ENCODE data around the gene ZP4. TPM values are rescaled to one million over a fixed set of nuclear protein-coding genes. Genes with fewer than 3 reads are reported as not detected.
A peak's percentile ranks its signal among the peaks of the same experiment; 100 is the strongest.

ZP4 gene
- total RNA-seq, 4 donors from 2014 or later = not detected

DNA sequence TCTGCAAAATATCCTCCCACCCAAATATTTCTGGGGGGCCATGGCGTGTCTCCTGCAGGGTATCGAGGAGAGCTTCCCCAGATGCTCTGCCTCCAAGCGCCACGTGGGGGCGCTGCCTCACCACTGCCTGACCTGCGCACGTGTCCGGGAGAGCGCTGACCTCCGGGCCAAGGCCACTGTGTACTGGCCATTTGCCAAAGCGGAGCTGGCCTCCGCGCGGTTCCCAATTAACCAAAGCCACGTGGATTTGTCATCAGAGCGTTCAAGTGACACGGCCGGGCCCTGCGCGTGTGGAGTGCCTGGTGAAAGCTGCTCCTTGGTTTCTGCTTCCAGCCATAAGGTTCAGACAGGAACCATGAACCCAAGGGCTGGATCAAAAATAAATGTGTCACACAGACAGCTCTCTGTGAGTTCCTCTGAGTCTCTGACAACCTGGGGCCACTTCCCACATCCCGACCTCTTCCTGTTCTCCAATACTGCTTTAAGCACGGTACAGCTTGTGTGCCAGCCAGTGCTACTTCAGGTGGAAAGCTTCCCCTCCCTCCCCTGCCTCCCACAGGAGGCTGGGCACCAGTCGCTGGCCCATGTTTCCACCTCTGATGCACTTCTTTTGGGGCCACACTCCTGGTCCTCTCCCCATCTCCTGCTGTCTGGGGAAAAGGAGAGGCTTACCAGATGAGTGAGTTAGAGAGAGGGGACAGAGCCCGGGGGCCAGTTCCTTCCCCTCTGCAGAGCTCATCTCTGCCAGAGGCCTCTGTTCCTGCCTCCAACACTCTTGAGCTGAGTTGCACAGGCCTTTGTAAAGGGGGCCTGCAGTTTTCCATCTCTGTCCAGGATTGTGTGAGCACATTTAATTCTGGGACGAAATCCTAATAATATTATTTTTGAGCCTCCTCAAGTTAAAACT lies 26.1 kb downstream of the ZP4 start:
- DNase-seq (ENCODE audit: low spot score in 2 of 2) = peak; percentile 35 to 88
- intact Hi-C loops (cut with DNase I; ENCODE audit: low total_unique reads) = no loop called here
- WGBS, 2 donors = 27 to 39% methylated on average over 25 of the region's 25 CpGs
- H3K4me3 ChIP-seq (ENCODE audit: low read depth, poor library complexity, severe bottlenecking) = no peak overlapping the region
- TF ChIP-seq, protein P1, sequence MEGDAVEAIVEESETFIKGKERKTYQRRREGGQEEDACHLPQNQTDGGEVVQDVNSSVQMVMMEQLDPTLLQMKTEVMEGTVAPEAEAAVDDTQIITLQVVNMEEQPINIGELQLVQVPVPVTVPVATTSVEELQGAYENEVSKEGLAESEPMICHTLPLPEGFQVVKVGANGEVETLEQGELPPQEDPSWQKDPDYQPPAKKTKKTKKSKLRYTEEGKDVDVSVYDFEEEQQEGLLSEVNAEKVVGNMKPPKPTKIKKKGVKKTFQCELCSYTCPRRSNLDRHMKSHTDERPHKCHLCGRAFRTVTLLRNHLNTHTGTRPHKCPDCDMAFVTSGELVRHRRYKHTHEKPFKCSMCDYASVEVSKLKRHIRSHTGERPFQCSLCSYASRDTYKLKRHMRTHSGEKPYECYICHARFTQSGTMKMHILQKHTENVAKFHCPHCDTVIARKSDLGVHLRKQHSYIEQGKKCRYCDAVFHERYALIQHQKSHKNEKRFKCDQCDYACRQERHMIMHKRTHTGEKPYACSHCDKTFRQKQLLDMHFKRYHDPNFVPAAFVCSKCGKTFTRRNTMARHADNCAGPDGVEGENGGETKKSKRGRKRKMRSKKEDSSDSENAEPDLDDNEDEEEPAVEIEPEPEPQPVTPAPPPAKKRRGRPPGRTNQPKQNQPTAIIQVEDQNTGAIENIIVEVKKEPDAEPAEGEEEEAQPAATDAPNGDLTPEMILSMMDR (IDR thresholded peaks at IDR 0.05) = peak in 1 of 3 donors; percentile 42
- TF ChIP-seq POLR2A (IDR thresholded peaks at IDR 0.05) = no peak

DNA sequence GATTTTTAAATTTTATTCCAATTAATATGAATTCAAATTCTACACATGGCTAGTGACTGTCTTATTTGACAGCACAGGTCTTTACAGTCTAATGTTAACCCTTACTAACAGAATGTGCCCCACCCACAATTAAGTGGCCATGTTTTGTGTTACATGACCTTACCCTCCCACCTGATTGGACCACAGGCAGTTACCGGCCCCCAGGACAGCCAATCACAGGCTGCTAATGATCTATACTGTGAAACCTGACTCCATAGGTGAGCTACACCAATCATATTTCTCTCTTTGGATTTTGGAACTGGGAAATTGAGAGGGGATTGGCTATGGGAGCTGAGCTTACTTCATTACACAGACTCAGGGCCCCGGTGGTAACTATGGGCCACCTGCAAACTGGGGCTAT lies 27.5 kb downstream of the ZP4 start:
- 91 to 95% methylated on average over 2 of the region's 2 CpGs for WGBS, 2 donors
- intact Hi-C loops (cut with DNase I; ENCODE audit: low total_unique reads) = no loop called here
- no peak for DNase-seq (ENCODE audit: low spot score in 2 of 2)
- H3K4me3 ChIP-seq (ENCODE audit: low read depth, poor library complexity, severe bottlenecking) = no peak overlapping the region
- TF ChIP-seq, protein P1 (IDR thresholded peaks at IDR 0.05) = no peak
- no peak for TF ChIP-seq POLR2A (IDR thresholded peaks at IDR 0.05)

DNA sequence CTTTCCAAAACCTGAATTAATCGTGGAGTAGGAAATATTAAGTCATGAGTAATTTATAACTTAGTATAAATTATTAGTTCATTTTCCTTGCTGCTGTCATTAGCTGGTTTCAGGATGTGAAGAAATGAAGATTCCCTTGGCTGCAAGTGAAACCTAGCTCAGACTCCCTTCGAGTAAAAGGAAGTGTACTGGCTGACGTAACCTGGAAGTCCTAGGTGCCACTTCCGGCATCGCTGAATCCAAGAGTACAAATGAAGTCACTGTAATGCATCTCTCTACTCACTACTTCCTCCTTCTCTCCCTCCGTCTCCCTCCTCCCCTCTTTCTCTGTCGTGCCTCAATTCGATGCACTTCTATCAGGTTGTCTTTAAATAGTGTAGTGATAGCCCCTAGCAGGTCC lies 28.8 kb downstream of the ZP4 start:
- intact Hi-C loops (cut with DNase I; ENCODE audit: low total_unique reads) = no loop called here
- no peak overlapping the region for H3K4me3 ChIP-seq (ENCODE audit: low read depth, poor library complexity, severe bottlenecking)
- no peak for DNase-seq (ENCODE audit: low spot score in 2 of 2)
- WGBS, 2 donors = 68 to 80% methylated on average over 8 of the region's 8 CpGs
- no peak for TF ChIP-seq POLR2A (IDR thresholded peaks at IDR 0.05)
- TF ChIP-seq, protein P1 (IDR thresholded peaks at IDR 0.05) = no peak

DNA sequence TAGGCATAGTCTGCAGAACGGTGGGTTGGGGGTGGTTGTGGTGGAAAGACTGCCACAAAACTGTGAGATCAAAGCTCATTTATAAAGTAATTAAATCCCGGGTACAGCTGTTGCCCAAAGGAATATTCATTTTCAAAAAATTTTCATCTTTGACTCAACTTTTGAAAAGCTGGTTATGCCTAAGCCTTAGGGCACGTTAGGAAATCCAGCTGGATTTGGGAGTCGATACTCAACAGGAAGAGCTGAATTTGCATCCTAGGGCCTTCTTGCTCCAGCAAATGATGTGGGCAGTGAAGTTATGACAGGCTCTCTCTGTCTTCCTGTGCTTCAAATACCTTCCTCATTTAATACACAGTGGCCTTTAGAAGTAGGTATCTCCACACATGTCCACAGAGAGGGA lies 31.7 kb downstream of the ZP4 start:
- H3K4me3 ChIP-seq (ENCODE audit: low read depth, poor library complexity, severe bottlenecking) = no peak overlapping the region
- 31 to 42% methylated on average over 4 of the region's 4 CpGs for WGBS, 2 donors
- TF ChIP-seq, protein P1 (IDR thresholded peaks at IDR 0.05) = no peak
- no peak for TF ChIP-seq POLR2A (IDR thresholded peaks at IDR 0.05)
- no peak for DNase-seq (ENCODE audit: low spot score in 2 of 2)
- intact Hi-C loops (cut with DNase I; ENCODE audit: low total_unique reads) = no loop called here

DNA sequence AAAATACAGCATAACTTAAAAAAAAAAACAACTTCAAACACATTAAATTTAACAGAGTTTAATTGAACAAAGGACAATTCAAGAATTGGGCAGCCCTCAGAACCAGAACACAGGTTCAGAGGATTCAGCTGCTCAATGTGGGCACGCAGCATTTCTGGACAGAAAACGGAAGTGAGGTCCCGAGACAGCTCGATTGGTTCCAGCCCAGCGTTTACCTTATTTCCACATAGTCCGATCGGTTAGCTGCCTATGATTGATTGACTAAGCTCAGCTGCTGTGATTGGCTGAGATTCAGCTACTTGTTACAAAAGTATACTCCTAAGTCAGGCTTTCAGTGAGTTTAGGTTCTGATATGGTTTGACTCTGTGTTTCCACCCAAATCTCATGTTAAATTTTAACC lies 33.3 kb downstream of the ZP4 start:
- no peak for TF ChIP-seq POLR2A (IDR thresholded peaks at IDR 0.05)
- TF ChIP-seq, protein P1 (IDR thresholded peaks at IDR 0.05) = no peak
- H3K4me3 ChIP-seq (ENCODE audit: low read depth, poor library complexity, severe bottlenecking) = no peak overlapping the region
- intact Hi-C loops (cut with DNase I; ENCODE audit: low total_unique reads) = no loop called here
- DNase-seq (ENCODE audit: low spot score in 2 of 2) = no peak
- 89 to 91% methylated on average over 7 of the region's 7 CpGs for WGBS, 2 donors
